Progenitor cell of endocrine pancreas (in vitro differentiated cells): ENCODE results near the gene SYNE2. TPM values are rescaled to one million over a fixed set of nuclear protein-coding genes. Genes with fewer than 3 reads are reported as not detected.

Experiments used
- DNase-seq: peaks from one replicate; pipeline ENCODE4 v3.0.0; 2021; ENCODE audit warnings: low spot score; ENCODE audit not compliant: unreplicated experiment
- H3K27ac Mint-ChIP-seq: 2 replicates; pipeline ENCODE4 v1.8.0; 2021; ENCODE audit warnings: mild to moderate bottlenecking, moderate library complexity, mixed read lengths
- H3K27me3 Mint-ChIP-seq: 2 replicates; pipeline ENCODE4 v1.8.0; 2021; ENCODE audit warnings: mixed read lengths
- H3K36me3 Mint-ChIP-seq: 2 replicates; pipeline ENCODE4 v1.8.0; 2022; ENCODE audit warnings: mixed read lengths; ENCODE audit not compliant: insufficient read depth
- H3K4me1 Mint-ChIP-seq: 2 replicates; pipeline ENCODE4 v1.8.0; 2021; ENCODE audit warnings: low read depth, mixed read lengths
- H3K4me3 Mint-ChIP-seq: 2 replicates; pipeline ENCODE4 v1.8.0; 2021; ENCODE audit warnings: low read depth, mild to moderate bottlenecking, moderate library complexity, mixed read lengths
- H3K9me3 Mint-ChIP-seq: 2 replicates; pipeline ENCODE4 v1.8.0; 2021; ENCODE audit warnings: low read depth, mixed read lengths
- total RNA-seq: library from RNA; stranded (reverse); gene quantifications from 2 replicates; pipeline ENCODE4 v1.2.1, GENCODE V29; 2021
- TF ChIP-seq, protein P1 (sequence below): fragments of 200-600 bp; sonication (generic); IDR thresholded peaks from one replicate; pipeline ENCODE4 v1.5.0; 2021; ENCODE audit warnings: antibody characterized with exemption, mild to moderate bottlenecking; ENCODE audit not compliant: unreplicated experiment

SYNE2 gene
- total RNA-seq, 1 donor from 2014 or later, result 108 TPM

DNA sequence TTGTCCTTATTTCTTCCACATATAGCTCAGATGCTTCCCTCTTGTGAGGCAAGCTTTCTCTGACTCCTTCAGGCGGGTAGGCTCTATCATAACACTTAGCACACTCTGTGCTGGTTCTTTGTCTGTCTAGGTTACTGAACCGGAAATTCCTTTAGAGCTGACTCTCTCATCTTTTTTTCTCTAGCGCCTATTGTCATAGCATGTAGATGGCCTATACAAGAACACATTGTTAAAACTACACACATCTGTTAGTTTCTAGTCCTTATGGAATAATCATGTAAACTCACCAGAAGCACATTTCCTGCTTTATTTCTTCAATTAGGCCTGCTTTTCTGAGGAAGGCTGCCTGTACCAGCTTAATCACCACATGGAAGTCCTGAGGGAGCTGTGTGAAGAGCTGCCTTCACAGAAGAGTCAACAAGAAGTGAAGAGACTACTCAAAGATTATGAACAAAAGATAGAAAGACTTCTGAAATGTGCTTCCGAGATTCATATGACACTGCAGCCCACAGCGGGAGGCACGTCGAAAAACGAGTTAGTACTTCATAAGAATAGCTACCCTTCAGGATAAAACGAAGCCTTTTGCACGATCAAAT, 143.9 kb downstream of the SYNE2 start:
- no peaks in the 10 kb centered on the region for H3K4me1 Mint-ChIP-seq
- H3K9me3 Mint-ChIP-seq, result no peaks in the 10 kb centered on the region
- no peak for DNase-seq

DNA sequence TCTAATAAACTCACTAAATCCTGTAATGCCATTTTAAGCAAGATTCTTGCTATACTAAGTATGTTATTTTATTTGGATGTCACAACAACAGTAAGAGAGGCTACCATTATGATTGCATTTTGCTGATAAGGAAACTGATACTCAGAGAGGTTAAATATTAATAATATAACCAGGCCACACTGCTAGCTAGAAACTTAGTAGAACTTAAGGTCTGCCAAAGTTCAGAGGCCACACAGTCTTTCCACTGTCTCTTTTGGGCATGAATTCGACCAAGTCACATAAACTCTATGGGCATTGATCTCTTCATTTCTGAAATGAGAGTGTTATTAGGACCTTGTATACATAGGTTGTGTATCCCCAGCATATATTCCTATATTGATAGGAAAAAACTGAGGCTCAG, 147.9 kb downstream of the SYNE2 start:
- Mint-ChIP-seq H3K4me3 (no peak overlapping the region), H3K36me3 (peaks cover 46% of the 10 kb centered on the region), H3K27ac (no peak overlapping the region), H3K4me1 (no peaks in the 10 kb centered on the region), H3K9me3 (no peaks in the 10 kb centered on the region), H3K27me3 (no peaks in the 10 kb centered on the region)
- no peak for DNase-seq
- TF ChIP-seq, protein P1, sequence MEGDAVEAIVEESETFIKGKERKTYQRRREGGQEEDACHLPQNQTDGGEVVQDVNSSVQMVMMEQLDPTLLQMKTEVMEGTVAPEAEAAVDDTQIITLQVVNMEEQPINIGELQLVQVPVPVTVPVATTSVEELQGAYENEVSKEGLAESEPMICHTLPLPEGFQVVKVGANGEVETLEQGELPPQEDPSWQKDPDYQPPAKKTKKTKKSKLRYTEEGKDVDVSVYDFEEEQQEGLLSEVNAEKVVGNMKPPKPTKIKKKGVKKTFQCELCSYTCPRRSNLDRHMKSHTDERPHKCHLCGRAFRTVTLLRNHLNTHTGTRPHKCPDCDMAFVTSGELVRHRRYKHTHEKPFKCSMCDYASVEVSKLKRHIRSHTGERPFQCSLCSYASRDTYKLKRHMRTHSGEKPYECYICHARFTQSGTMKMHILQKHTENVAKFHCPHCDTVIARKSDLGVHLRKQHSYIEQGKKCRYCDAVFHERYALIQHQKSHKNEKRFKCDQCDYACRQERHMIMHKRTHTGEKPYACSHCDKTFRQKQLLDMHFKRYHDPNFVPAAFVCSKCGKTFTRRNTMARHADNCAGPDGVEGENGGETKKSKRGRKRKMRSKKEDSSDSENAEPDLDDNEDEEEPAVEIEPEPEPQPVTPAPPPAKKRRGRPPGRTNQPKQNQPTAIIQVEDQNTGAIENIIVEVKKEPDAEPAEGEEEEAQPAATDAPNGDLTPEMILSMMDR, result no peak

More for the DNA sequence above, 143.9 kb downstream of the SYNE2 start:
- TF ChIP-seq, protein P1, result no peak
- Mint-ChIP-seq H3K27me3 (no peaks in the 10 kb centered on the region), H3K4me3 (no peak overlapping the region), H3K27ac (no peak overlapping the region), H3K36me3 (peaks cover 28% of the 10 kb centered on the region)

DNA sequence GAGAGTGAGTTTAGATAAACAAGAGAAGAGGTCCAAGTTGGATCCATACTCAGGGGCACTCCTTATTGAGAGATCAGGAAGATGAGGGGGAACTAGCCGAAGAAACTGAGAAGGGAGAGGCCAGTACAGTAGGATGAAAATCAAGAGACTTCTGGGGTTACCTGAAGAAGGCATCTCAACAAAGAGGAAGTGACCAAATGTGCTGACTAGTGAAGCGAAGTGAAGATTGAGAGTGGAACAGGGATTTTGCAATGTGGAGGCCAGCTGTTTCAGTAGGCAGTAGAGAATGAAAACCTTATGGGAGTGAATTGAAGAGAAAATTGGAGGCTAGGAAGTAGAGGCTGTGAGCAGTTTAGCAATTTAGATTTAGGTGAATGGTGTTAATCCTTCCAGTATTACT, 153.0 kb downstream of the SYNE2 start:
- H3K27ac Mint-ChIP-seq, result no peak overlapping the region
- H3K4me3 Mint-ChIP-seq, result no peak overlapping the region
- no peaks in the 10 kb centered on the region for H3K27me3 Mint-ChIP-seq
- H3K9me3 Mint-ChIP-seq, result no peaks in the 10 kb centered on the region
- peaks cover 30% of the 10 kb centered on the region for H3K36me3 Mint-ChIP-seq
- H3K4me1 Mint-ChIP-seq, result no peaks in the 10 kb centered on the region
- TF ChIP-seq, protein P1, result no peak
- DNase-seq, result no peak

DNA sequence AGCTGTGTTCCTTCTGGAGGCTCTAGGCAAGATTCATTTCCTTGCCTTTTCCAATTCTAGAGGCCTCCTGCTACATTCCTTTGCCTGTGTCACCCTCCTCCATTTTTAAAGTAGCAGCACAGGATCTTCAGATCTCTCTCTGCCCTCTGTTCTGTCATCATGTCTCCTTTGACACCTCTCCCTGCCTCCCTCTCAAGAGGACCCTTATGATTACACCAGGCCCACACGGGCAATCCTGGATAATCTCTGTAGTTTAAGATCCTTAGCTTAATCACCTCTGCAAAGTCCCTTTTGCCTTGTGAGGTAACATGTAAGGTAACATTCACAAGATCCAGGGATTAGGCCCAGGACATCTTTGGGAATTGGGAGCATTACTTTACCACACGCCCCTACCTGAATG, 155.2 kb downstream of the SYNE2 start:
- TF ChIP-seq, protein P1, result no peak
- Mint-ChIP-seq H3K9me3 (no peaks in the 10 kb centered on the region), H3K27me3 (no peaks in the 10 kb centered on the region), H3K27ac (no peak overlapping the region), H3K4me1 (no peaks in the 10 kb centered on the region), H3K4me3 (no peak overlapping the region), H3K36me3 (peaks cover 26% of the 10 kb centered on the region)
- DNase-seq, result no peak

DNA sequence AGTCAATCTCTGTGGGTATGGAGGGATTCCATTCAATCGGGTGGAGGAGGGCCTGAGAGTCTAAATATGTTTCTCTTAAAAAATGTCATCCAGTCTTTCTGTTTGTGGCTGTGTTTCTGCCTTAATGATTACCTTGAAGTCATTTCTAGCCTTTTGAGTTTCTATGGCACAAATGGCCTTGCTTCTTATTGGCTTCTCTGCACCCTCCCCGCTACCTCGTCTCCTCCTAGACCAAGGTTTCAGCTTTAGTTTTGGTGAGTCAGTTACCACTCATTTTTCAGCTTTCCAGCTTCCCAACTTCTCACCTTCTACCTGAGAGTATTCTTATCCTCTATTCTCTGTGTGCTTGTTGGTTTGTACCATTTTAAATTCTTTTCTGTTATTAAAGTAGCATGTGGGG, 159.2 kb downstream of the SYNE2 start:
- H3K9me3 Mint-ChIP-seq, result peaks cover 7% of the 10 kb centered on the region
- H3K36me3 Mint-ChIP-seq, result peaks cover 30% of the 10 kb centered on the region
- H3K4me3 Mint-ChIP-seq, result no peak overlapping the region
- peak overlapping the region; percentile 40 for H3K27ac Mint-ChIP-seq
- H3K4me1 Mint-ChIP-seq, result no peaks in the 10 kb centered on the region
- DNase-seq, result no peak
- no peaks in the 10 kb centered on the region for H3K27me3 Mint-ChIP-seq
- TF ChIP-seq, protein P1, result no peak
